Myocyte (in vitro differentiated cells): ENCODE results near the gene CERS6. TPM values are rescaled to one million over a fixed set of nuclear protein-coding genes. Genes with fewer than 3 reads are reported as not detected.

Experiments
- DNase-seq: peaks from one replicate; pipeline ENCODE4 v3.0.0-alpha.2; 2012; ENCODE audit warnings: low read depth
- total RNA-seq: library from RNA; depleted of rRNA; stranded (reverse); fragments of >200 nt; gene quantifications from 2 replicates; pipeline ENCODE4 v1.2.3, GENCODE V29; 2014

The CERS6 gene
- total RNA-seq, 1 donor from 2014 or later, result 53.4 TPM

DNA sequence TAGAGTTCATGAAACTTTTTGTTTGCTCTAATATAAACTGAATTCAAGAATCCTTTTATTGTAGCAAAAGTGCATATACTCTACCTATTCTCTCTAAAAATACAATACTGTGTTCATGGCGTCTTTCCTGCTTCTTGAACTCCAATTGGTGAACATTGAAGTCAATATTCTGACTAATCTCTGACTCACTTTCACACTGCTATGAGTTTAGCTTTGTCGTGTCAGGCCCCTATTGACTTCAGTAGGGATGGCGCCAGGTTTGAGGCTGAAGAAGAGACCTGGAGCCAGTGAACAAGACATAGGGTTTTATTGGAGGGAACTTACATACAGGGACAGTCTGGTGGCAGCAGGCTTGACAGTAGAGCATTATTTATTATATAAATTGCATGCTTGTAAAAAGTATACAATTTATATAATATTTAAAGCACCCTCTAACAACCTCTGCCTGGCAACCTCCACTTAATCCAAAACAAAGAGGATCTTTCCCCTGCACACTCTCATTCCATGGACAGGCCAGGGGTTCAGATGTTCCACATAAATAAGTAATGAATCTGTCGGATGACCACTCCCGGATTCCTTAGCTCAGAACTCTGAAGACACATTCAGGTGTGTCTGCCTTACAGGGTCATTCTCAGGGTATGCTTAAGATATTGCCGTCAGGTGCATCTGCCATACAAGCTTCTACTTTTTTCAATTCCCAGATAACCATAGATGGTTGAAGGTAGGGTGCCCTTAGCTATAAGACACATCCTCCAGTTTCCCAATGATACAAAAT, 141.0 kb downstream of the CERS6 start:
- no peak for DNase-seq

DNA sequence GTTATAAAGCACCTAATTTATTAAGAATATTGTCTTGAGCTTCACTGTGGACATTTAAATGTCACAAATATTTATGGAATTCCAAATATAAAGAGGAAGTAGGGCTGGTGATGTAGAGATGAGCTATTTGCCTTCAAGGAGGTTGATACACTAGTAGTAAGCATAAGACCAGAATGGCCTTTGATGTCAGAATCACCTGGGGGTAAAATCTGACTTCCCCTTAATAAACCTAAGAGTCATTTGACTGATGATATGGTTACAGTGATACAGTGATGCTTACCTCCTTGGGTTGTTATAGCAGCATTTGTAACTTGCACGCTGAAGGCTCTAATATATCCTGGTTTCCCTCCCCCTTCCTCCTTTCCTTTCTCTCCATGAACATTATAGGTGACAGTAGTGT, 143.7 kb downstream of the CERS6 start:
- DNase-seq, result no peak

DNA sequence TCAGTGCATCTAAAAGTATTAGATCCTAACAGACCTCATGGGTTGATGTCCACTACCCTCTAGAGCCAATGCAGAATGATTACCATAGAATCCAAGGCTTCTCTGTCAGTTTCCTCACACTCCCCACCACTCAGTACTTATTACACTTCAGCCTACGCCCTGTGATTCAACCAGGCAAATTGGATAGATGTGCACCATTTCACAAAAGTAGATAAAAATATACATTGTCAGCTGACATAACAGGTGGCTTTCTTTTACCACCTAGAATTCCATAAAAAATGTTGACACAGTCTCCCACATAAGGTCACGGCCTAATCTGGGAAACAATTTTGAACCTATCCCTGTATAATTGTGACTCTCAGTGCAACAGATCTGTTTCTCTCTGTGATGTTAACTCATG, 144.9 kb downstream of the CERS6 start:
- no peak for DNase-seq

DNA sequence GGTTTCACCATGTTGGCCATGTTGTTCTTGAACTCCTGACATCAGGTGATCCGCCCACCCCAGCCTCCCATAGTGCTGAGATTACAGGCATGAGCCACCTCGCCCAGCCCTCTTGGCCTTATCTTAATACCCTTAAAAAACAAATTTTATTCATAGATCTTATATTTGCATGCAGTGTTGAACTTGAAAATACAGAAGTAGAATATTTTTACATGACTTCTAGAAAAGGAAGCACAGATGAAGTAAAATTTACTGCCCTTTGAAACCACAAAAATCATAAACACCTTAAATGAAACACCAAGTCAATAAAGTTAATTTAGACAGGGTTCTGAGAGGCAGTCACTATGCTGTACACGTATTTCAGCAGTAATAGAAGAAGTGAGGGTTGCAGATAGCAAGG, 145.7 kb downstream of the CERS6 start:
- DNase-seq, result no peak

DNA sequence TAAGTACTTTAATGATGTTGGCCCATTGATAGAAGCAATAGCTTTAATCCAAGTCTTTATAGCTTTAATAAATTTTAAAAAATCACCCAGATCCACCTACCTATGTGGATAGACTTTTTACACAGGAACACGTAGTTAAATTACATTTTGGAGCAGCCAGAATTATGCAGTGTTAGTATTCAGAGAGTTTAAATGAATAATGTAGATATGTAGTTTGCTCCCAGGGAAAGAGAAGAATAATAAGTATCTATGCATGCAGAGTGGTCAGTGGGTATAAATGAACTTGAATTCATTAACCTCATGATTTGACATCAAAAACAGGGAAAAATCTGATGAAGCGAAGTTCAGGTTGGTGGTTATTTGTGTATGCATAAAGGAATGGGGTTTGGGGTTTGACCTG, 146.3 kb downstream of the CERS6 start:
- DNase-seq, result no peak

DNA sequence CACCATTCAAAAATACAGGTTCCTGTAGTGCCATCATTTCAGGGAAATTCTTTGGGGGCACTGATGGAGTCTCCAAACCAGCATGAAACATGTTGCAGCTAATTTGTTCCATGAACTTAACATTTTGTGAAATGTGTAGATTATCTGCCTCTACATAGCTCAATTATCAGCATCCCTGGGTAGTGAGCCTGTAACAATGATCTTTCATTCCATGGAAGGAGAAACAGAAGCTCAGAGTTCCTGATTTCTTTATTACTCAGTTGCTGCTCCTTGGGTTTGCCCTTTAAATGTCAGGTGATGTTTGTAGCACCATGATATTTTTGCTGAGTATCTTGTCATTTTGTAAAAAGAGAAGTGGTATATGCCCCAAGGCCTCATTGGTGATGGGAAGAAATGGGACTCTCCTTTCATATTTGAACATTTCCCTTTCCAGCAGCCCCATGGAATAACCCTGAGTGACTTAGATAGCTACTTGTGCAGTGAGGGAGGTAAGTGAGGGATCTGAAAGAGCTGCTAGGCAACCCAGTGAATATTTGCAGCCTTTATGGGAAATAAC, 146.9 kb downstream of the CERS6 start:
- DNase-seq, result no peak

DNA sequence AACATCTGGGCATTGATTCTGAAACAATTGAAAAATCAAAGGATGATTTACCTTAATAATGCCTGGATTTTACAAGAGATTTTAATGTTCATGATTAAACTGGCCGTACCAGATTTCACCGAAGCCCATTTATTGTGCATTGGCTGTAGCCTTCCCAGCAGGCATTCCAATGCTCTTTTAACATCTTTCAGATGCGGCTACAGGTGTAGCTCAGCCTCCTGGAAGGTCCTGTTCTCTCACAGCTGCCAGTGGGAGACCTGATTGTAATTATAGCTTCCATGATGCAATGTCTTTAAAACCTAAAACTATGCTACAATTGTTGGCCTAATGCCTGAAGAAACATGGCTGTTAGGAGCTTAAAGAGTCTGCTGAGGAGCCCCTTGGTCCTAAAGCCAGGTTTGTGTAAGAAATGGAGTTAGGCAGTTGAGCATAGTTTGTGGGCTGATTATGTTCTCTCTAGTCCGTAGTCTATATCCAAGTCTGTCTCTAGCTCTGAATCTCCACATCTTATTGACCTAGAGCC, 147.4 kb downstream of the CERS6 start:
- DNase-seq, result no peak

DNA sequence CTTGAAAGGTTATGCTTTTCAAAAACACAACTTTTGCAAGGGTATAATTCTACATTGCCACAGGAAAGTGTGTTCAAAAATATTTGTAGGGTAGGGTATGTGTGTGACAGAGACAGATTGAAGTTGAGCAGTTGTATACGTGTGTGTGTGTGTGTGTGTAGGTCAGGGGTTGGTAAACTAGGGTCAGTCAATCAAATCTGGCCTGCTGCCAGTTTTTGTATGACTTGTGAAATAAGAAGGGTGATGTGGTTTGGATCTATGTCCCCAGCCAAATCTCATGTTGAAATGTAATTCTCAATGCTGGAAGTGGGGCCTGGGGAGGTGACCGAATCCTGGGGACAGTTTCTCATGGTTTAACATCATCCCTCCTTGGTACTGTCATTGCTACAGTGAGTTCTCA, 148.2 kb downstream of the CERS6 start:
- DNase-seq, result no peak

DNA sequence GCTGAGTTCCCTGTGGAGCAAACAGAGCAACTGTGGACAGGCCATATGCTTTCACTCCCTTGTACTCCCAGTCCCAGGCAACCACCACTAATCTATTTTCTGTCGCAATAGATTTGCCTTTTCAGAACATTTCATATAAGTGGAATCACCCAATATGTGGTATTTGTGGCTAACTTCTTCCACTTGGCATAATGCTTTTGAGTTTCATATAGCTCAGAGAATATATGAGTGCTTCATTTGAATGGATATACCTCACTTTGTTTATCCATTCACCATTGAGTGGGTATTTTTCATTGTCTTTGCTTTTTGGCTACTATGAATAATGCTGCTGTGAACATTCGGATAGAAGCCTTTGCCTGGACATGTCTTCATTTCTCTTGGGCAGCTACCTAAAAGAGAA, 151.9 kb downstream of the CERS6 start:
- no peak for DNase-seq

DNA sequence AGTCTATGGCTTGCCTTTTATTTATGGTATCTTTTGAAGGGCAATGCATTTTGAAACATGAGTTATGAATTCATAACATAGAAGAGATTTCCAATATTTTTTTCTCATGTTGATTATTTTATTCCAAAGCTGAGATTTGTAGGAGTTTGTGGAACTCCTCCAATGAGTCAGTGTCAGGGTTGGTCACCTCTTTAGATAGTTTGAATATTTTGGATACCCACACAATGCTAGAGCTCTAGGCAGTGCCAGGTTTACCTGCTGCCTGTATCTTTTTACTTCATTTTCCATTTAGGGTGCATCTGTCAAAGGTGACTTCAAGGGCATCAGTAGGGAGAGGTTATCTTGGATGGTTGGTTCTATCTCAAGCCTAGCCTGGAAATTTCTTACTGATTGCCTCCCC, 152.7 kb downstream of the CERS6 start:
- no peak for DNase-seq

DNA sequence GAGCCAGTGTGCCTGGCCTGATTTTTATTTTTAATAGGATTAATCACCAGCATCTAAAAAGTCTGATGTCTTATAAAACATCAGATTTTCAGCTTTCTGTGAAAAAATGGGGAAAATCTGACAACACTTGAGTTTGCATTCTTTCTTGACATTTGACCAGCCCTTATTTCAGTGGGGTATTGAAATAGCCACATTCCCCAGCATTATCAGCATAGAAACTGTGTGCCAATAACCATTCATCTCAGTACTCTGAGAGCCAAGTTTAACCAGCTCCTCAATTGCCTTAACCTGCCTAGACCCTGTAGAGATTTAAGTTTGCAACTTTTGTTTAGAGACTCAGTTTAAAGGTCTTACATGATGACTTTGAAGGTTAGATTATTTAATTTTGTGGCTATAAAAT, 155.0 kb downstream of the CERS6 start:
- DNase-seq, result no peak

DNA sequence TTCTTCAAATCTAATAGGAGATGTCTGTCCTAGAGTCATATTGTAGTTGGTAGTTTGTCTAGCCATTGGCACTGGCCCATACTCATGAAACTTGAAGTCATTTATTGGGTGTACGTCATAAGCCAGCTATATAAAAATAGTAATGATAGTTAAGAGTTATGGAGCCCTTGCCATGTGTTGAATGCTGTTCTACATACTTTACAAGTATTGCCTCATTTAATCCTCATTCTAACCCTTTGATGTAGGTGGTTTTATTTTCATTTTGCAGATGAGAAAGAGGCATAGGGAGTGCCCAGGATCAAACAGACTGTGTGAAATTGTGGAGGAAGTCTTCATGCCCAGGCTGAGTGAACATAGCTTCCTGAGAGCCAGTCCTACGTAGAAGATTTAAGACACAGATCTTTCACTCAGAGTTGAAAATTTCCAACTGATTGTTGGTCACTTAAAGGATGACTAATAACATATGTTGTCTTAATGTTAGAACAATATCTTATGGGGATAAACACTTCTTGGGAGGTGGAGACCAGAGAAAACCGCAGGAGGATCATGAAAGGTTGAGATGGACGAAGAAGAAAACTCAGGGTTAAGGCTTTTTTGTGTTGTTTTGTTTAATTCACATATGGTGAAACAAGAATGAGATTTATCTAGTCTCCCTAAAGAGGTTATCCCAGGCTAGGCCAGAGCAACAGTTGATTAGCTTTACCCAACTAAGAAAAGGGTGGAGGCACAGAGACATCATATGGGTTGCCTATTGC, 156.0 kb downstream of the CERS6 start:
- no peak for DNase-seq

DNA sequence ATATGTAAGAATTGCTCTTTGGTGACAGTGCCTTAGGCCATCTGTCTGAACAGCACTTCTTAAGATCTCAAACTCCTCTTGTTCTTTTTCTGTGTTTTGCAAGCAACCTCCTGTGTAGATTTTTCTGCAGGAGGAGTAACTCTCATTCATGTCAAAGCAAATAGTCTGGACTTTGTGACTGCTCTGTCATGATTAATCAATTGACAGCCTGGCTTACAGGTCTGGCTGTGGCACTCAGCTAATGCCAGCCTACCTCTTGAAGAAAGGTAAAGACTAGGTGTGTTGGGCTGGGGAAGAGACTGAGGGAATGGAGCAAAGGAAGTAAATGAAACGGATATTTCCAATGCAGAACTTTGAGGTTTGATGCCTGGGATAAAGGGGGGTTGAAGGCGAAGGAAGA, 156.6 kb downstream of the CERS6 start:
- no peak for DNase-seq

DNA sequence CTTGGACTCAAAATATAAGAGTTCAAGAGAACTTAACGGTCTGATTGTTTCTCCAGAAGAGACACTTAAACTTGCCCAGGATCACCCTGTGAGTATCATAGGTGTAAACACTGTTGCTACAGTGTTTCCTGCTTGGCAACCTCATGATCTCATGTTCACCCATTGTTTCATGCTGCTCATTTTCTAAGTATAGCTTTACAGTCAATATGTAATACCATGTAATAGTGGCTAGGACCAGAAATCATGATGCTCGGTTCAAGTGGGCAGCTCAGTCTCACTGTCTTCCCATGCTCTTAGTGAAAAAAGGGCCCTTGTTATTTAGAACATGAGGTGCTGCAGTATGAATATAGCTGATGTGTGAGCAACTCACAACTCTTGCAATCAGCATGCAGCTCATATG, 157.5 kb downstream of the CERS6 start:
- no peak for DNase-seq

DNA sequence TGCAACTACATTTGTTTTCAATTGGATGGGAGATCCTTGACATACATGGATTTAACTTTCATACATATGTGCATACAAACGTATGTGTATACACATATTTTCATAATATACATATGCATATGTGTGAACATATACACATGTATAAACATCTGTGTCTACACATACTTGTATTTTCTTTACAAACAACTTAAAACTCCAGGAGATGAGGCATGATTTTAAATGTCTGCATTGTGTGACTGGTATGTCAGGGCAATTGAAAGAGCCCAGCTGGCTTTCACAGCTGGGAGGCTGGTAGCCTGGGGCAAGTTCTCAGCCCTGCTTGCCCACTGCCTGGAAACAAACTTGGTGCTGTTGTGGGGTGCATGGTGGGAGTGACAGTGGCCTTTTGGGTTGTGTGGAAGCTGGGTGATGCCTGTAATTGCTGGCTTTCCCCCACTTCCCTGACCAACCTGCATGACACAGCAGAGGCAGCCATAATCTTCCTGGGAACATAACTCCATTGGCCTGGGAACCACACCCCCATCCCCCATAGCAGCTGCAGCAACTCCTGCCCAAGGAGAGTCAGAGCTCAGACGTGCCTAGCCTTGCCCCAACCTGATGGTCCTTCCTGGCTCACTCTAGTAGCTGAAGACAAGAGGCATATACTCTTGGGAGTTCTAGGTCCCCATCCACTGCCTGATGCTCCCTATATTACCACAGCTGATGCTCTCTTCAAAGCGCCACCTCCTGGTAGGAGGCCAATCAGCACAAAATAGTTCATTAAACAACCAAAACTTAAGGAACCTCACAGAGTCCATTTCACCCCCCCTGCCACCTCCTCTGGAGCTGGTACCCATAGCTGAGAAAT, 158.3 kb downstream of the CERS6 start:
- no peak for DNase-seq

DNA sequence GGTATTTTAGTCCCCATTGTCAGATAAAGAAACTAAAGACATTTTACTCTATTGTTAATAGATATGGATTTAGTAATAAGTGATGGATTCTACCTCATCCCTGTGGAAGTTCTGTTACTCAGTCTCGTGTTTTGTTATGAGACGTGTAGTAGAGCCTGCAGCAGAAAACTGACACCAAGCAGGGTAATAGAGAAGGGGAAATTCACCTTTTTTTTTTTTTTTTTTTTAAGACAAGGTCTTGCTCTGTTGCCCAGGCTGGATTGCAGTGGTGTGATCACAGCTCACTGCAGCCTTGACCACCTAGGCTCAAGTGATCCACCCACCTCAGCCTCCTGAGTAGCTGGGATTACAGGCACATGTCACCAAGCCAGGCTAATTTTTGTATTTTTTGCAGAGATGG, 164.5 kb downstream of the CERS6 start:
- DNase-seq, result no peak

DNA sequence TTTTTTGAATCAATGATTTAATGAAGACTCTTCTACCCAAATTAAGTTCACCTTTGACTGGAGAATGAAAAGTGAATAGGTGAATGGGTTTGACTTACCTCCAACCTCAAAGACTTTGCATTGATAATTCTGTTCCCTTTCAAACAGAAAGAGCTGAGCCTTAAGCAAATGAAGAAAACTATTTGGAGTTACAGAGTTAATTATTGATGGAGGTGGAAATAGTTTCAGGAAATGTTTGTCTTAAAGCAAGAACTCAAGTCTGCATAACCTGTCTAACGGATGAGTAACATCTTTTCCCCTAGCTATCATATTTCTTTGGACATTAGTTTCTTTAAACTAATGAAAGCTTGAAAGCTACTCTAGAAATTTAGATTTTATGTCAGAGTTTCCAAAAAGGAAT, 166.5 kb downstream of the CERS6 start:
- DNase-seq, result no peak

DNA sequence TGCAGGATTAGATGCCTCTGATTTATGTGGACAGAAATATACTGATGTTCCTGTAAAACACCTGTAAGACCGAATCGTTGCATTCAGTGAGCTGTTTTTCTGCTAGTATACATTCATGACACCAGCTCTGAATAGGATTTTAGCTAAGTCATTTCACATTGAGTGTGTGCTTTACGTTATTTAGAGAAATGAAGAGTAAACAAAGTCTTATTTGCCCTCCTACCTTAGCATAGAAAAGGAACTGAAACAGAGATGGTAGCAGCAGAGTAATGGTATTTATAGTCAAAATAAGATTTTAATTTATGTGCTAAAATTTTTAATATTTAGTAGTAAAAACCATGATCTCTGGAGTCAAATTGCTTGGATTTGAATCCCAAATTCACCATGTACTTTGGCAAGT, 168.0 kb downstream of the CERS6 start:
- no peak for DNase-seq

DNA sequence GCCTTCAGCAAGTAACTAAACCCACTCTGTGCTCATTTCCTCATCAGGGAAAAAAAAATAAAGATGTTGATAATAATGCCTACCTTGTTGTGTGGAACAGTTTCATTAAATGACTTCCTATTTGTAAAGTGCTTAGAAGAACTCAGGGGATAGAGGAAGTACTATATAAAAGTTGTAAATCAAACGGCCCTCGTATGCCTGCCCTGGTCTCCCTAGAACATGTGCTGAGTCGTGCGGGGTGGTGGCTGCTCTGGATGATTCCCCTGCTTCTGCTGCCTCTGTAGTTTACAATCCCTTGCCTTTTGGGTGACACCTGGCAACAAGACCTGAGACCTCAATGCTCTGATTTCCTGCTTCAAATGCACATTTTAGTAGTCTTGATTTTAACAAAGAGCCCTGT, 170.0 kb downstream of the CERS6 start:
- no peak for DNase-seq

DNA sequence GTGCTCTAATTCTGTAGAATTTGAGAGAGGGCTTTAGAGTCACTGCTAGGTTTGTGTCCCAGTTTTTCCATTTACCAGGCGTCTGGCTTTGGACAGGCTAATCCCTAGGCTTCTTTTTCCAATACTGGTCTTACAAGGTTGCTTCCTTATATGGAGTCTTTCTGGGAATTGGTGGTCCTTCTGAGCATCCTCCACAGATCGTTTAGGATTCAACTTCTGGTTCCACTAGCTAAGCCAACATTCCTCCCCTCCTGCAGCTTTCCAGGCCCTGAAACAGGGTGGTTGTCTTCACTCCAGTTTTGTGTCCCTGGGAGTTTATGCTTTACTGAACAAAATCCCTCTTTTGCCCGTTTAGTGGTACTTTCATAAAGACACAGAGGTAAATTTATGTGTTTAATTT, 170.6 kb downstream of the CERS6 start:
- no peak for DNase-seq

DNA sequence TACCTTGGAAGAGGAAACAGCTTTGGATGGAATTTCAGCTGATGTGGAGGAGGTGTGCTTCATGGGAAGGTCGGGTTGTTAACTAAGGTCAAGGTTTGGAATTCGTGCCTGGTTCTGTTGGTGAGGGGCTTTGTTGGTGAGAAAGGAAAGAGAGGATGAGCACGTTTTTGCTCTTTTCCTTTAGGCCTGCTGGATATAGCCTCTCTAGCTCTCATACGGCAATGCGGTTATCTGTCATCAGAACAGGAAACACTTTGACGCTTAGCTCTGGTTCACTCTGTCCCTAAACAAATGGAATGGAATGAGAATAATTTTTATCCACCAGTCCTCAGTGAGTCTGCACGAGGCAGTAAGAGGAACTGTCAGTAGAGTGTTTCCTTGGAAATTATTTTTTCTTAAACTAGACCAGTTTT, 176.6 kb downstream of the CERS6 start:
- no peak for DNase-seq

DNA sequence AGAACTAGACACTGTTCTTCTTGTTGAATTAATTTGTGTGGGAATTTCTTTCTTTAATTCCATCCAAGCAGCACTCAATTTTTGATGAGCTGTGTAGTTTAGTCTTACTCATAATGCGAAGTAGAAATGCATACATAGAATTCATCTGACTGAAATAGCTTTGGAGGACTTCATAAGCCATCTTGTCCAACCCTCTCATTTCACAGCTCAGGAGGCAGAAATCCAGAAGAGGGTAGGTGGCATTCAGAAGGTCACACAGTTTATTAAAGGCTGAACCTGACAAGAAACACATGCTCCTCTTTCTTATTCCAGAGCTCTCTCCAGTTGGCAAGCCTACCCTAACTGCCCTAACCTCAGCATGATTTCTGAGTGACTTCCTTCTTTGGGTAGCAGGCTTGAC, 177.1 kb downstream of the CERS6 start:
- DNase-seq, result peak; percentile 25
